GM23338 (cell line): ENCODE measurements around the gene TTLL6. TPM values are rescaled to one million over a fixed set of nuclear protein-coding genes. Genes with fewer than 3 reads are reported as not detected.
A peak's percentile ranks its signal among the peaks of the same experiment; 100 is the strongest.

ENCODE experiments used
- ATAC-seq: fragments of 200-7000 bp; cut with Tn5 transposase; 3 replicates; pipeline ENCODE4 v1.9.1; 2020
- DNase-seq: peaks from one replicate; pipeline ENCODE4 v3.0.0-alpha.2; 2015; ENCODE audit warnings: low spot score
- H2AFZ ChIP-seq: fragments of 200-600 bp; sonication (generic); 2 replicates; pipeline ENCODE4 v1.8.0; 2016; ENCODE audit warnings: antibody characterized with exemption, mild to moderate bottlenecking, moderate library complexity
- H3F3A ChIP-seq: fragments of 200-600 bp; sonication (generic); replicated peaks from 2 replicates; pipeline ENCODE4 v1.8.0; 2017; ENCODE audit warnings: antibody characterized with exemption, mixed run types, low read depth
- H3K27ac ChIP-seq: fragments of 200-600 bp; sonication (generic); 2 replicates; pipeline ENCODE4 v1.6.1; 2016; ENCODE audit warnings: low read depth
- H3K27me3 ChIP-seq: fragments of 200-600 bp; sonication (generic); 2 replicates; pipeline ENCODE4 v1.8.0; 2016; ENCODE audit warnings: mild to moderate bottlenecking, mixed run types, moderate library complexity; ENCODE audit not compliant: insufficient read depth
- H3K36me3 ChIP-seq: fragments of 200-600 bp; sonication (generic); 2 replicates; pipeline ENCODE4 v1.8.0; 2016; ENCODE audit warnings: mild to moderate bottlenecking; ENCODE audit not compliant: insufficient read depth
- H3K4me1 ChIP-seq: fragments of 200-600 bp; sonication (generic); 2 replicates; pipeline ENCODE4 v1.8.0; 2016; ENCODE audit warnings: mild to moderate bottlenecking, moderate library complexity; ENCODE audit not compliant: insufficient read depth
- H3K4me2 ChIP-seq: fragments of 200-600 bp; sonication (generic); 2 replicates; pipeline ENCODE4 v1.7.1; 2017; ENCODE audit warnings: mixed run types
- H3K4me3 ChIP-seq: fragments of 200-600 bp; sonication (generic); 2 replicates; pipeline ENCODE4 v1.6.1; 2016; ENCODE audit warnings: mixed run types
- H3K79me2 ChIP-seq: fragments of 200-600 bp; sonication (generic); replicated peaks from 2 replicates; pipeline ENCODE4 v1.8.0; 2017; ENCODE audit warnings: mild to moderate bottlenecking; ENCODE audit not compliant: insufficient read depth
- H3K9me2 ChIP-seq: fragments of 200-600 bp; sonication (generic); 2 replicates; pipeline ENCODE4 v1.8.0; 2017; ENCODE audit not compliant: insufficient read depth
- H4K20me1 ChIP-seq: fragments of 200-600 bp; sonication (generic); replicated peaks from 2 replicates; pipeline ENCODE4 v1.8.0; 2017; ENCODE audit warnings: mild to moderate bottlenecking; ENCODE audit not compliant: insufficient read depth
- H3K27ac Mint-ChIP-seq: 2 replicates; pipeline ENCODE4 v1.8.0; 2020; ENCODE audit warnings: inconsistent platforms, mild to moderate bottlenecking, moderate library complexity, mixed read lengths
- H3K27me3 Mint-ChIP-seq: 3 replicates; pipeline ENCODE4 v1.8.0; 2022; ENCODE audit warnings: low read depth, mild to moderate bottlenecking, moderate library complexity, mixed read lengths, inconsistent platforms; ENCODE audit not compliant: insufficient read depth, poor library complexity
- H3K36me3 Mint-ChIP-seq: 3 replicates; pipeline ENCODE4 v1.8.0; 2021; ENCODE audit warnings: low read depth, mild to moderate bottlenecking, inconsistent platforms, moderate library complexity, mixed read lengths
- H3K4me1 Mint-ChIP-seq: 3 replicates; pipeline ENCODE4 v1.8.0; 2020; ENCODE audit warnings: mild to moderate bottlenecking, inconsistent platforms, mixed read lengths
- H3K4me3 Mint-ChIP-seq: 3 replicates; pipeline ENCODE4 v1.8.0; 2021; ENCODE audit warnings: moderate library complexity, mild to moderate bottlenecking, inconsistent platforms, mixed read lengths
- H3K9me3 Mint-ChIP-seq: 3 replicates; pipeline ENCODE4 v1.8.0; 2020; ENCODE audit warnings: moderate library complexity, mild to moderate bottlenecking, inconsistent platforms, mixed read lengths
- EZH2 ChIP-seq: fragments of 200-600 bp; sonication (generic); IDR thresholded peaks from one replicate; pipeline ENCODE4 v1.8.0; 2017; ENCODE audit warnings: antibody characterized with exemption, mild to moderate bottlenecking, low read depth; ENCODE audit not compliant: unreplicated experiment
- ZNF331 ChIP-seq: fragments of 250-450 bp; sonication (Bioruptor Pico); IDR thresholded peaks from 2 replicates; pipeline ENCODE4 v1.5.0; 2020; ENCODE audit warnings: low read depth, mild to moderate bottlenecking, moderate library complexity
- polyA plus RNA-seq: library from polyadenylated mRNA; unstranded; fragments of >200 nt; fragmentation: Nextera tagmentation; extraction: Ambion mirVana; gene quantifications from 2 replicates; pipeline ENCODE4 v1.2.1, GENCODE V29; 2016
- total RNA-seq: library from RNA; depleted of rRNA; stranded (reverse); fragments of >200 nt; shearing (Covaris generic); gene quantifications from 2 replicates; pipeline ENCODE4 v1.2.3, GENCODE V29; 2014
- TF ChIP-seq, protein P1 (sequence below): IDR thresholded peaks from one replicate; pipeline ENCODE4 v1.6.1; 2018; ENCODE audit warnings: antibody characterized with exemption; ENCODE audit not compliant: unreplicated experiment

The TTLL6 gene
- total and polyA plus RNA-seq, 2 experiments from 2014 or later, result 1.9 to 4.7 TPM

DNA sequence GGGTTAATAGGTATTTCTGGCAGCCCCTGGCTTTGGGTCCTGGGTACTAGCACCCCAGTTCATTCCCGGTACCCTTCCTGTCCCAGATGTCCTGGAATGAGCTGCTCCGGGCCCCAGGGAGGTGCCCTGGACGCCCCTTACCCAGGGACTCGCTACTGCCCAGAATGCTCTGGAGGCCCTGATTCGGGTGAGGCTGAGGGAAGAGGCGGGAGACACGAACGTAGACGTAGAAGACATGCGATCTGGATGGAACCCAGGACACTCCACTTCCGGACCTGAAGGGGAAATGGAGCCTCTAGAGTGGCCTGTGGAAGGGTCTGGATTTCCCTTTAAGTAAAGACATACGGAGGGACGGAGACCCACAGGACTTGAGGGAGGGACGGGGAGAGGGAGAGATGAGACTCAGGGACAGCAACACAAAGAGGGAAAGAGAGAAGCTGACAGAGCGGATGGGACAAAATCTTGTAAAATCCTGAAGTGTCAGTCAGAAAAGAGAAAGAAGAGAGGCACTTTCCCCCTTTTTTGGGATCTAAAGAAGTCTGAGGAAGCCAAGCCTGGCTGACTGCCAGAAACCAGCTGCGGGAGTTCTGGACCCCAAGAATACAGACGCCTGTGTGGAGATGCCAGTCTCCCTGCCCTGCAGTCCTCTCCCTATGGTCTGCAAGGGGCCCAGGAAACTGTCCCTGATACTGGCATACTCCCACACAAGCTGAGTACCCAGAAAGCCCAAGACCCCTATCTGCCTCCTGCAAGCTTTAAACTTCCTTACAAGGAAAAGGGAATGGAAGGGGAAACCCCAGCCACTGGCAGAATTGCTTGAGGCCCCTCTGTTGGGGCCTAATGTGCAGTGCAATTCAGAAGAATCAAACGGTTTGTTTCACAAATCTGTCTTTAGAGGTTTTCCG is 87.4 kb downstream of the TTLL6 start:
- peak; percentile 89 for TF ChIP-seq EZH2
- TF ChIP-seq, protein P1, sequence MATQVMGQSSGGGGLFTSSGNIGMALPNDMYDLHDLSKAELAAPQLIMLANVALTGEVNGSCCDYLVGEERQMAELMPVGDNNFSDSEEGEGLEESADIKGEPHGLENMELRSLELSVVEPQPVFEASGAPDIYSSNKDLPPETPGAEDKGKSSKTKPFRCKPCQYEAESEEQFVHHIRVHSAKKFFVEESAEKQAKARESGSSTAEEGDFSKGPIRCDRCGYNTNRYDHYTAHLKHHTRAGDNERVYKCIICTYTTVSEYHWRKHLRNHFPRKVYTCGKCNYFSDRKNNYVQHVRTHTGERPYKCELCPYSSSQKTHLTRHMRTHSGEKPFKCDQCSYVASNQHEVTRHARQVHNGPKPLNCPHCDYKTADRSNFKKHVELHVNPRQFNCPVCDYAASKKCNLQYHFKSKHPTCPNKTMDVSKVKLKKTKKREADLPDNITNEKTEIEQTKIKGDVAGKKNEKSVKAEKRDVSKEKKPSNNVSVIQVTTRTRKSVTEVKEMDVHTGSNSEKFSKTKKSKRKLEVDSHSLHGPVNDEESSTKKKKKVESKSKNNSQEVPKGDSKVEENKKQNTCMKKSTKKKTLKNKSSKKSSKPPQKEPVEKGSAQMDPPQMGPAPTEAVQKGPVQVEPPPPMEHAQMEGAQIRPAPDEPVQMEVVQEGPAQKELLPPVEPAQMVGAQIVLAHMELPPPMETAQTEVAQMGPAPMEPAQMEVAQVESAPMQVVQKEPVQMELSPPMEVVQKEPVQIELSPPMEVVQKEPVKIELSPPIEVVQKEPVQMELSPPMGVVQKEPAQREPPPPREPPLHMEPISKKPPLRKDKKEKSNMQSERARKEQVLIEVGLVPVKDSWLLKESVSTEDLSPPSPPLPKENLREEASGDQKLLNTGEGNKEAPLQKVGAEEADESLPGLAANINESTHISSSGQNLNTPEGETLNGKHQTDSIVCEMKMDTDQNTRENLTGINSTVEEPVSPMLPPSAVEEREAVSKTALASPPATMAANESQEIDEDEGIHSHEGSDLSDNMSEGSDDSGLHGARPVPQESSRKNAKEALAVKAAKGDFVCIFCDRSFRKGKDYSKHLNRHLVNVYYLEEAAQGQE, result no peak
- no peak for DNase-seq
- H3K36me3 Mint-ChIP-seq, result peaks cover 3% of the 10 kb centered on the region; the same call in 2 of the 3 replicates

GRCh38 chr17:48728232-48729231 is 88.5 kb downstream of the TTLL6 start, which contains the start of gene HOXB13:
TSS of gene HOXB13 (minus strand) at chr17:48728750. CDS start at chr17:48728593, 157 bp downstream.
- no peak for TF ChIP-seq ZNF331 (CRISPR knock-in tag)
- TF ChIP-seq EZH2, result peak; percentile 79
- H3K36me3 Mint-ChIP-seq, result peaks cover 3% of the 10 kb centered on the region; the same call in 2 of the 3 replicates
- peaks cover 2% of the 10 kb centered on the region; the same call in 2 of the 3 replicates for H3K9me3 Mint-ChIP-seq
- peaks cover 37% of the 10 kb centered on the region for H3F3A ChIP-seq
- DNase-seq (peak; percentile 77), ATAC-seq (peak; percentile 13)
- no peaks in the 10 kb centered on the region for H3K36me3 ChIP-seq
- H3K79me2 ChIP-seq, result no peaks in the 10 kb centered on the region
- H3K27me3 ChIP-seq, result peaks cover 100% of the 10 kb centered on the region
- H4K20me1 ChIP-seq, result peaks cover 68% of the 10 kb centered on the region
- peaks cover 100% of the 10 kb centered on the region for H3K27me3 Mint-ChIP-seq
- no peak within 1 kb of the TSS for H2AFZ ChIP-seq
- H3K4me1 Mint-ChIP-seq, result peaks cover 22% of the 10 kb centered on the region
- H3K4me2 ChIP-seq, result peak within 1 kb of the TSS; percentile 78
- peak within 1 kb of the TSS; percentile 50 for H3K4me3 ChIP-seq
- H3K4me3 Mint-ChIP-seq, result peak within 1 kb of the TSS; percentile 65
- H3K4me1 ChIP-seq, result peaks cover 27% of the 10 kb centered on the region; the same call in 1 of the 2 replicates
- no peak within 1 kb of the TSS for H3K27ac Mint-ChIP-seq
- no peaks in the 10 kb centered on the region for H3K9me2 ChIP-seq
- no peak within 1 kb of the TSS for H3K27ac ChIP-seq

More for the DNA sequence above, 87.4 kb downstream of the TTLL6 start:
- Histone ChIP-seq H3K4me1 (peaks cover 25% of the 10 kb centered on the region; the same call in 1 of the 2 replicates), H3K36me3 (no peaks in the 10 kb centered on the region), H4K20me1 (peaks cover 73% of the 10 kb centered on the region), H3K79me2 (no peaks in the 10 kb centered on the region), H3K9me2 (no peaks in the 10 kb centered on the region), H3K4me2 (peak overlapping the region; percentile 78), H3K27ac (no peak overlapping the region), H3K4me3 (peak overlapping the region; percentile 50), H2AFZ (no peak overlapping the region), H3K27me3 (peaks cover 100% of the 10 kb centered on the region), H3F3A (peaks cover 42% of the 10 kb centered on the region)
- Mint-ChIP-seq H3K4me3 (peak overlapping the region; percentile 65), H3K4me1 (peaks cover 19% of the 10 kb centered on the region), H3K9me3 (peaks cover 5% of the 10 kb centered on the region; the same call in 2 of the 3 replicates), H3K27me3 (peaks cover 100% of the 10 kb centered on the region), H3K27ac (no peak overlapping the region)
- ATAC-seq, result no peak
